HTERT RPE-1 (cell line): ENCODE data around the gene MLLT6.

ENCODE experiments used
- in situ Hi-C: fragments of 300-500 bp; cut with MboI; formaldehyde crosslinking; loops from 4 replicates; pipeline ENCODE4 v1.14.3; 2020; ENCODE audit warnings: low sequenced_read_pairs

MLLT6 gene

DNA sequence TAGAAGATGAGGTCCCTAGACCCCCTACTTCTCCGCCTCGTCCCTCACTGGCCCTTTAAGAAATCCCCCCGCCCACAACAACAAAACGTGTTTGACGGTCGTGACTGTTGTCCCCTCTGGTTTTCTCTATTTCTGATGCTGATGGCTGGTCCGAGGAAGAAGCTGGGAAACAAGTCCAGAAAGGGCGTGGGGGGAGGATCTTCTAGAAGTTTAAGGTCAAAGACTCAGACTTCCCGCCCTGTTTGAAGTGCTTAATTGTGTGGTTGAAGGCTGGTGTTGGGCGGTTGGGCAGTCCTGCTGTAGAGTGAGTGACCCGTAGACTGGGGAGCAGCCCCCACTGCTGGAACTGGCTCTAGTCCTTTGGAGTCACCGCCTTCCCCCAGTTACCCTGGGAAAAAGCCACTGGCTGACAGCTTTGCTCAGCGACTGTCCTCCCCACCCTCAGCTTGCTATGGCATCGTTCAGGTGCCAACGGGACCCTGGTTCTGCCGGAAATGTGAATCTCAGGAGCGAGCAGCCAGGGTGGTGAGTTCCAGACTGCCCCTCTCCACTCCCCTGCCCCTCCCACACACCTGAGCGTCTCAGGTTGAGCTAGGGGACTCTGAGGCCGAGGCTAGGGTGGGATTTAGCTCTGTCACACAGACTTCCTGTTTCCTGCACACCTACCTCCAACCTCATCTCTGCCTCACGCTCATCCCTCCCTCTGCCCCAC is 1.6 kb downstream of the MLLT6 start:
- in situ Hi-C loops, result no loop called here

GRCh38 chr17:38707678-38708351 is 2.7 kb downstream of the MLLT6 start:
- in situ Hi-C loops, result no loop called here

DNA sequence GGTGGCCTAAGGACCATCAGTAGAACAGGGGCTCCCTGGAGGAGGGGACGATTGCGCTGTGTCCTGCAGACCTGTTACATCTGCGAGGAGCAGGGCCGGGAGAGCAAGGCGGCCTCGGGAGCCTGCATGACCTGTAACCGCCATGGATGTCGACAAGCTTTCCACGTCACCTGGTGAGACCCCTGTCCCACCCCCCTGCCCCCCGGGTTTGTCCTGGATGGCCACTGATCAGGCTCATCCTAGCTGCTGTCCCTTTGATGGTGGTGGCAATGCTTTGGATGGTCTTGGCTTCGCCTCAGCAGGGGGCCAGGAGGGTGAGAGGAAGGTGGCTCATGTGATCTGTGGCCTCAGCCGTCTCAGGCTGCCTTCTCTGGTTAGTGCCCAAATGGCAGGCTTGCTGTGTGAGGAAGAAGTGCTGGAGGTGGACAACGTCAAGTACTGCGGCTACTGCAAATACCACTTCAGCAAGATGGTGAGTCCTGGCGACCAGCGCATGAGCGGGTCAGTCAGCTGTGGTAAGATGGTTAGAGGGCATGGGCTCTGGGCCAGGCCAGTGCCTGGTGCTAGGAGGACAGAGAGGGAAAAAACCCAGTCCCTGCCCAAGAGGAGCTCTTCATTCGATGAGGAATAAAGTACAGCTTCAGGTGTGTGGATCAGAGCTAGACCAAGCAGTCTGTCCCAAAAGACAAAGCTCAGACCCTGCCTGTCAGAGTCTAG is 4.2 kb downstream of the MLLT6 start:
- in situ Hi-C loops, result no loop called here

- in situ Hi-C loops, result no loop called here
Measured at GRCh38 chr17:38709864-38710603, 5.0 kb downstream of the MLLT6 start.

GRCh38 chr17:38710604-38710962 is 5.5 kb downstream of the MLLT6 start:
- in situ Hi-C loops, result no loop called here

DNA sequence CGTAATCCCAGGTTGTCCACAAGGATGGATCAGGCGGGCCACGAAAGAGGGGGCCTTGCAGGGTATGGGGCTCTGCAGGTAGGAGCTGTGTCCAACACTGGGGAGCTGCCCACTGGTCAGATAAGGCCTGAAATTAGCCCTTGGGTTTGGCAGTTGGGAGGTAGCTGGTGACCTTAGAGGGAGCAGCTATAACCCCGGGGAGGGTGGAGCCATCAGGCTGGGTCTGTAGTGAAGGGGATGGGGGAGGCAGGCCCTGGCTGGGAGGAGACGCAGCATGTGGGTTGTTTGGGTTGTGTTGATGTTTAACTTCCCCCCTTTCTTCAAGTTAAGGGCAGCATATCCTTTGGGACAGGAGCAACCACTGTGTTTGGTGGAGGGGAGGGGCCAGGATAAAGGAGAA is 5.9 kb downstream of the MLLT6 start:
- in situ Hi-C loops, result no loop called here

DNA sequence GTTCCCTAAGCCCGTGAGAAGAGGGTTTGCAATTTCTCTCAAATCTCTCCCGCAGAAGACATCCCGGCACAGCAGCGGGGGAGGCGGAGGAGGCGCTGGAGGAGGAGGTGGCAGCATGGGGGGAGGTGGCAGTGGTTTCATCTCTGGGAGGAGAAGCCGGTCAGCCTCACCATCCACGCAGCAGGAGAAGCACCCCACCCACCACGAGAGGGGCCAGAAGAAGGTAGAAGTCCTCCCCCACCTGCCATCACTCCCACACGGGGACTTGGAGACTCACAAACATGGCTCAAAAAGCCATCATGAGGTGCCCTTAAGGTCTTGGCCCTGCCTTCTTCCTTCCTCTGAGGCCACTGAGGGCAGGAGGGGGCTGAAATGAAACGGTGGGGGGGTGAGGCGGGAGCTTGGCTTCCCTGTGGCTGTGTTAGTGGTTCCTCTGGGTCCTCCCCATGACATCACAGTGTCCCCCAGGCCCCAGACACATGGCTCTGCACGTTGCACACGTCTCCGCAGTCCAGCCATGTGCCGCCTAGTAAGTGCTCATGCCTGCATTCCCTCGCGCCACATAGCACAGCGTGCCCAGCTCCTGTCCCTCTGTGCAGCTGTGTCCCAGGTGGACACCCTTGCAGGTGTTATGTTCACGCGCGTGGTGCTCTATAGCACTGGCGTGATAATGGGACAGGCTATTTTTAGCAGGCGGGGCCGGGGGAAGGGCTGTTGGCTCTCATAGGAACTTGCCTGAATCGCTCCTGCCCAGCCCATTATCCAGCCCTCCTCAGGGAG is 6.9 kb downstream of the MLLT6 start:
- in situ Hi-C loops, result no loop called here

GRCh38 chr17:38712593-38712992 is 7.5 kb downstream of the MLLT6 start:
- in situ Hi-C loops, result no loop called here

DNA sequence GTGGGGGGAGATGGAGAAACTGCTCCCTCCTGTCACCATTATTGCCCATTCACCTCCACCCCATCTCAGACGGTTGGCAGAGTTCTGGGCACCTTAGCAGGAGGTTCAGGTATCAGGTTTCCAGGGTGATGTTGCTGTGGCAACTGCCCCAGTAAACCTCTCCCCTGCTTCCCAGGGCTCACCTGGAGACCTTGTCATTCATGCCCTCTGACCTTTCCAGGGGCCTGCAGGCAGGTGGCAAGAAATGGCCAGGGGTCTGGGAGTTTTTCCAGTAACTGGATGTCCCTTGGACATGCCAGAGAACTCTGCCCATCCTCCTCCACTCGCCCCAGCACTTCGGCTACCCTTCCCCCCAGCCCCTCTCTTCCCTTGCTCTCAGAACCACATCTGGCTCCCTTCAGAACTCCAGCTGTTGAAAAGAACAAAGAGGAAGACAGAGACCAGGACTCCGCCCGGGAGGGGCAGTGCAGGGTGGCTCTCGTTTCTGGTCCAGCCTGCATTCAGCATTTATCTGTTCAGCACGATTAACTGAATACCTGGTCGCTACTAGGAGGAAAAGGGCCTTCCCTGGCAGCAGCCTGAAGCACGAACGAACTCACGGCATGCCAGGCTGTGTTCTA is 8.5 kb downstream of the MLLT6 start:
- in situ Hi-C loops, result no loop called here

DNA sequence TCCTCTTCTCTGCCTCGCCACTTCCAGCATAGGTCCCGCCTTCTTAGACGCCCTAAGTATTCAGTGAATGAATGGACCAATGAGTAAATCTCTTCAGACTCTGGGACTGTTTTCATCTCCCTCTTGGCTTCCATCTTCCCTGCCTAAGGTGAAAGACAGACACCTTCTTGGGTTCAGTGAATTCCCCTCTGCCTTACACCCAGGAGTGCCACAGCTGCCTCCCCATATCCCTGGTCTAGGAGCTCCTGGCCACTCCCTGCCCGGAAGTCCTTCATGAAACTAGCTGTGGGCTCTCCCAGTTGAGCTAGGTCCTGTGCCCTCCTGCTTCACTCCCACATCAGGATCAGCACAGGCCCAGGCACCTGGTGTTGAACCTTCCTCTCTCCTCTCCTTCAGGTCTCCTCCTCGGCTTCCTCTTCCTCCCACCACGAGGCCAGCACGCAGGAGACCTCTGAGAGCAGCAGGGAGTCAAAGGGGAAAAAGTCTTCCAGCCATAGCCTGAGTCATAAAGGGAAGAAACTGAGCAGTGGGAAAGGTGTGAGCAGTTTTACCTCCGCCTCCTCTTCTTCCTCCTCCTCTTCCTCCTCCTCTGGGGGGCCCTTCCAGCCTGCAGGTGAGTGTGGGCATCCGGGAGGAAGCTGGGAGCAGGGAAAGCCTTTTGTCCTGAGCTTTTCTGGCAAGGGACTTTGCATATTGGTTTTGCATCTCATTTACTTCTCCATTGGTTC is 10.3 kb downstream of the MLLT6 start:
- in situ Hi-C loops, result no loop called here

DNA sequence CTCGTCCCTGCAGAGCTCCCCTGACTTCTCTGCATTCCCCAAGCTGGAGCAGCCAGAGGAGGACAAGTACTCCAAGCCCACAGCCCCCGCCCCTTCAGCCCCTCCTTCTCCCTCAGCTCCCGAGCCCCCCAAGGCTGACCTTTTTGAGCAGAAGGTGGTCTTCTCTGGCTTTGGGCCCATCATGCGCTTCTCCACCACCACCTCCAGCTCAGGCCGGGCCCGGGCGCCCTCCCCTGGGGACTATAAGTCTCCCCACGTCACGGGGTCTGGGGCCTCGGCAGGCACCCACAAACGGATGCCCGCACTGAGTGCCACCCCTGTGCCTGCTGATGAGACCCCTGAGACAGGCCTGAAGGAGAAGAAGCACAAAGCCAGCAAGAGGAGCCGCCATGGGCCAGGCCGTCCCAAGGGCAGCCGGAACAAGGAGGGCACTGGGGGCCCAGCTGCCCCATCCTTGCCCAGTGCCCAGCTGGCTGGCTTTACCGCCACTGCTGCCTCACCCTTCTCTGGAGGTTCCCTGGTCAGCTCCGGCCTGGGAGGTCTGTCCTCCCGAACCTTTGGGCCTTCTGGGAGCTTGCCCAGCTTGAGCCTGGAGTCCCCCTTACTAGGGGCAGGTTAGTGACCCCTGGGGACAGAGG is 11.4 kb downstream of the MLLT6 start:
- in situ Hi-C loops, result no loop called here

DNA sequence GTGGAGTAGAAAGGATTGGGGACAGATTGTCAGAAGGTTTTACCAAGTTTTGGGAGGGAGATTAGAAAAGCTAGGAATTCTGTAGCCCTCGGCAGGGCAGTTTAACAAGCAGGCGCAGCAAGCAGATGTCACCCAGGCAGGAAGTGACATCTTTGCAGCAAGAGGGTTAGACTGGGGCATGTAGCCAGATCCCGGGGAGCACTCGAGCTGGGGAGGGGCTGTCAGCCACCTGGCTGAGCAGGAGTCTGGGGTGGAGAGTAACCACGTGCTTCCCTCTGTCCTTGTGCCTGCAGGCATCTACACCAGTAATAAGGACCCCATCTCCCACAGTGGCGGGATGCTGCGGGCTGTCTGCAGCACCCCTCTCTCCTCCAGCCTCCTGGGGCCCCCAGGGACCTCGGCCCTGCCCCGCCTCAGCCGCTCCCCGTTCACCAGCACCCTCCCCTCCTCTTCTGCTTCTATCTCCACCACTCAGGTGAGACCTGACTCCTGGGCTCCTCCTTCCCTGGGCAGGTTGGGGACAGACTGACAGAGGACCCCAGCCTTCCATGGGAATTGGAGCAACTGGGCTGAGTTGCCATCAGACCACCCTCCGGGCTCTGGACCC is 12.2 kb downstream of the MLLT6 start:
- in situ Hi-C loops, result no loop called here

DNA sequence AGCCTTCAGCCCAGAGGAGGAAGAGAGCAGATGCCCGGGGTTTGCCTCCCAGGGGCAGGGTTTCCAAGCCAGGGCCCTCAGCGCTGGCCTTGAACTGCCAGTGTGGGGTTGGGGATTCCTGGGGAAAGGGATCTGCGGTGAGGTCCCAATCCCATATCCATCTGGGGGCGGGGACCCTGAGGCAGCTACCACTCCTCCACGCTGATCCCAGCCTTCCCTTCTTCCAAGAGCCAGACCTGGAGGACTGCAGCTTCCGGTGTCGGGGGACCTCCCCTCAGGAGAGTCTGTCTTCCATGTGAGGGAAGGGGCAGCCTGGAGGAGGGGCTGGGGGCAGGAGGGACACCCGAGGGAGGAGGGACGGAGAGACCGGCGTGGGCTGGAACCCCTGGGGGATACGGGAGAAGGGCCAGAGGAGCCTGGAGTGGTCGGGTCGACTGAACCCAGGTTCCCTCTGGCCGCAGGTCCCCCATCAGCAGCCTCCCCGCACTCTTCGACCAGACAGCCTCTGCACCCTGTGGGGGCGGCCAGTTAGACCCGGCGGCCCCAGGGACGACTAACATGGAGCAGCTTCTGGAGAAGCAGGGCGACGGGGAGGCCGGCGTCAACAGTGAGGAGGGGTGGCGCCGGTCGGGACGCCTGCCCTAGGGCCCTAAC is 14.3 kb downstream of the MLLT6 start:
- in situ Hi-C loops, result no loop called here

DNA sequence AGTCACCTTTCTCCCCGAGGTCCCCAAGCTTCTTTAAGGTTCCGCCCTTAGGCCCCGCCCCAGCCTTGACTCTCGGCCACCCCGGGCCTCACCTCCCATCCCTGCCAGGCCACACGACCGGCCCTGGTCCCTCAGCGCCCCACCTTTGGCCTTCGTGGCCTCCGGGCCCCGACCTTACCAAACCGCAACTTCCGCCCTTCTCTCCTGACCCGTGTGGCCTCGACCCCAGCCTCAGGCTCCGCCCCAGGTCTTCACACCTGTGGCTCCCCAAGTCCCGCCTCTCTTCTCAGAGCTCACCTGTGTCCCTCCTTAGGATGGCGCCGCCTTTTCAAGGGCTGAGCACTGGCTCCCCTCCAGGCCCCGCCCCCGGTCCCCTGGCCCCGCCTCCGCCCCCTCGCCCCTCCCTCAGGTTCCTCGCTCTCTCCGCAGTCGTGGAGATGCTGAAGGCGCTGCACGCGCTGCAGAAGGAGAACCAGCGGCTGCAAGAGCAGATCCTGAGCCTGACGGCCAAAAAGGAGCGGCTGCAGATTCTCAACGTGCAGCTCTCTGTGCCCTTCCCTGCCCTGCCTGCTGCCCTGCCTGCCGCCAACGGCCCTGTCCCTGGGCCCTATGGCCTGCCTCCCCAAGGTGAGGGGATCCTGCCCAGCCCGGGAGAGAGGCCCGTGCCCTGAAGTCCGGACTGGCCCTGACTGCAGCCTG is 15.0 kb downstream of the MLLT6 start:
- in situ Hi-C loops, result no loop called here

- in situ Hi-C loops, result no loop called here
Measured at GRCh38 chr17:38720941-38721340, 15.9 kb downstream of the MLLT6 start.

GRCh38 chr17:38721802-38722201 is 16.7 kb downstream of the MLLT6 start:
- in situ Hi-C loops, result no loop called here

DNA sequence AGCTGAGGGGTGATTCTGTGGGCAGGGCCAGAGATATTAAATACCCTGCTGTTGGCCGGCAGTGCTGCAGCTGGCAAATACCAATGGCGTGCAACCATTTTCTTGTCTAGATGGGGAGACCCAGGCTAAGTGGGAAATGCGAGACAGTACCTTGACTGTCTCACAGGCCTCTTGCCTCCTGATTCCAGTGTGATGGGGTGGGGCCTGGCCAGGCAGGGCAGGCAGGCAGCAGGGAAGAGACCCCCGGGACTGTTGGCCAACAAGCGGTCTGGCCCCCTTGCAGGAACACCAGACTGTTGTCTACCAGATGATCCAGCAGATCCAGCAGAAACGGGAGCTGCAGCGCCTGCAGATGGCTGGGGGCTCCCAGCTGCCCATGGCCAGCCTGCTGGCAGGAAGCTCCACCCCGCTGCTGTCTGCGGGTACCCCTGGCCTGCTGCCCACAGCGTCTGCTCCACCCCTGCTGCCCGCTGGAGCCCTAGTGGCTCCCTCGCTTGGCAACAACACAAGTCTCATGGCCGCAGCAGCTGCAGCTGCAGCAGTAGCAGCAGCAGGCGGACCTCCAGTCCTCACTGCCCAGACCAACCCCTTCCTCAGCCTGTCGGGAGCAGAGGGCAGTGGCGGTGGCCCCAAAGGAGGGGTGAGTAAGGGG is 19.4 kb downstream of the MLLT6 start:
- in situ Hi-C loops, result no loop called here
